Esophagus muscularis mucosa (tissue), 4 donors: ENCODE results near the gene ABHD12B. TPM values are rescaled to one million over a fixed set of nuclear protein-coding genes. Genes with fewer than 3 reads are reported as not detected.

Experiments used
- DNase-seq: peaks from one replicate; pipeline ENCODE4 v3.0.0-alpha.2; 2017; ENCODE audit errors: extremely low spot score
- H3K27ac ChIP-seq, 4 donors: fragments of 200-600 bp; sonication (generic); replicated peaks in 1 of 4; 1 replicate in 3 of 4; 2 replicates in 1 of 4; pipeline ENCODE4 v1.5.1; 2016 to 2019; ENCODE audit warnings: mild to moderate bottlenecking in 1 of 4
- H3K27me3 ChIP-seq, 4 donors: fragments of 200-600 bp; sonication (generic); one replicate each; pipeline versions ENCODE4 v1.5.1 to v1.6.0; 2016 to 2019
- H3K36me3 ChIP-seq, 4 donors: fragments of 200-600 bp; sonication (generic); one replicate each; pipeline ENCODE4 v1.5.1; 2016 to 2019
- H3K4me1 ChIP-seq, 4 donors: fragments of 200-600 bp; sonication (generic); one replicate each; pipeline ENCODE4 v1.5.1; 2016 to 2019
- H3K4me3 ChIP-seq, 4 donors: fragments of 200-600 bp; sonication (generic); 1 replicate in 2 of 4; 2 replicates in 2 of 4; pipeline ENCODE4 v1.5.1; 2016 to 2019; ENCODE audit warnings: mild to moderate bottlenecking in 4 of 4, moderate library complexity in 1 of 4
- H3K9me3 ChIP-seq, 4 donors: fragments of 200-600 bp; sonication (generic); 1 replicate in 3 of 4; 2 replicates in 1 of 4; pipeline ENCODE4 v1.5.1; 2016 to 2019
- CTCF ChIP-seq, 3 experiments: fragments of 200-600 bp in 2 of 3; fragments of 450-650 bp in 1 of 3; sonication (generic) in 2 of 3; IDR thresholded peaks; one replicate each; pipeline ENCODE4 v1.5.1; 2017 to 2019; ENCODE audit warnings: antibody characterized with exemption in 3 of 3, mild to moderate bottlenecking in 2 of 3, moderate library complexity in 1 of 3
- EP300 ChIP-seq: sonication (generic); formaldehyde crosslinking; IDR thresholded peaks from one replicate; pipeline ENCODE4 v1.6.1; 2017; ENCODE audit warnings: antibody characterized with exemption
- POLR2A ChIP-seq: fragments of 450-650 bp; IDR thresholded peaks from one replicate; pipeline ENCODE4 v1.6.1; 2017; ENCODE audit warnings: antibody characterized with exemption, moderate library complexity, mild to moderate bottlenecking, low read depth
- POLR2AphosphoS5 ChIP-seq, 2 donors: sonication (generic); formaldehyde crosslinking; IDR thresholded peaks; one replicate each; pipeline ENCODE4 v1.6.1; 2017; ENCODE audit warnings: antibody characterized with exemption in 2 of 2
- WGBS: methylation state at CpG from one replicate; pipeline ENCODE4 v1.1.5; 2018; 5-methylcytosine and 5-hydroxymethylcytosine counted together
- intact Hi-C: fragments of 100-400 bp; cut with DNase I; formaldehyde crosslinking; loops from one replicate; pipeline ENCODE4 v1.15.1; 2023
- total RNA-seq, 4 donors: library from RNA; depleted of rRNA; stranded (reverse); fragments of >200 nt; gene quantifications; one replicate each; pipeline versions ENCODE4 v1.1.0 to v1.2.1, GENCODE V29; 2016

Gene ABHD12B
- total RNA-seq, 4 donors from 2014 or later, result not detected

GRCh38 chr14:50835280-50835679 is 36.6 kb upstream of the ABHD12B start:
- TF ChIP-seq CTCF (IDR thresholded peaks at IDR 0.05), result no peak
- TF ChIP-seq EP300, result no peak
- TF ChIP-seq POLR2A, result no peak
- no peak for TF ChIP-seq POLR2AphosphoS5 (IDR thresholded peaks at IDR 0.05)
- 42% methylated on average over 2 of the region's 2 CpGs for WGBS
- Histone ChIP-seq H3K4me3 (no peak overlapping the region), H3K9me3 (no peaks in the 10 kb centered on the region), H3K36me3 (no peaks in the 10 kb centered on the region), H3K27ac (no peak overlapping the region), H3K27me3 (no peaks in the 10 kb centered on the region), H3K4me1 (peaks cover 0 to 8% (median 7%) of the 10 kb centered on the region in 4 donors)
- intact Hi-C loops, result no loop called here
- DNase-seq, result no peak

GRCh38 chr14:50836515-50836914 is 35.3 kb upstream of the ABHD12B start:
- intact Hi-C loops, result no loop called here
- WGBS, result 93% methylated on average over 5 of the region's 5 CpGs
- no peak for DNase-seq
- no peaks in the 10 kb centered on the region for H3K36me3 ChIP-seq
- TF ChIP-seq CTCF (IDR thresholded peaks at IDR 0.05) (no peak), POLR2A (no peak), POLR2AphosphoS5 (IDR thresholded peaks at IDR 0.05) (no peak), EP300 (no peak)
- no peaks in the 10 kb centered on the region for H3K9me3 ChIP-seq
- no peaks in the 10 kb centered on the region for H3K27me3 ChIP-seq
- peaks cover 0 to 6% (median 6%) of the 10 kb centered on the region in 4 donors for H3K4me1 ChIP-seq
- H3K4me3 ChIP-seq, result no peak overlapping the region
- H3K27ac ChIP-seq, result no peak overlapping the region

GRCh38 chr14:50837271-50837670 is 34.6 kb upstream of the ABHD12B start:
- H3K27ac ChIP-seq, result no peak overlapping the region
- WGBS, result 93% methylated on average over 10 of the region's 10 CpGs
- no peak for DNase-seq
- no peaks in the 10 kb centered on the region for H3K9me3 ChIP-seq
- no peak for TF ChIP-seq POLR2A
- TF ChIP-seq EP300, result no peak
- TF ChIP-seq CTCF (IDR thresholded peaks at IDR 0.05), result no peak
- no peak for TF ChIP-seq POLR2AphosphoS5 (IDR thresholded peaks at IDR 0.05)
- intact Hi-C loops, result no loop called here
- no peaks in the 10 kb centered on the region for H3K4me1 ChIP-seq
- H3K4me3 ChIP-seq, result no peak overlapping the region
- H3K27me3 ChIP-seq, result no peaks in the 10 kb centered on the region
- H3K36me3 ChIP-seq, result no peaks in the 10 kb centered on the region

- Histone ChIP-seq H3K27me3 (no peaks in the 10 kb centered on the region), H3K36me3 (no peaks in the 10 kb centered on the region), H3K9me3 (no peaks in the 10 kb centered on the region), H3K4me3 (no peak overlapping the region), H3K27ac (no peak overlapping the region), H3K4me1 (no peaks in the 10 kb centered on the region)
- intact Hi-C loops, result no loop called here
- no peak for TF ChIP-seq EP300
- no peak for TF ChIP-seq POLR2AphosphoS5 (IDR thresholded peaks at IDR 0.05)
- no peak for DNase-seq
- 89% methylated on average over 2 of the region's 2 CpGs for WGBS
Observed at GRCh38 chr14:50837850-50838470, 33.9 kb upstream of the ABHD12B start.

- DNase-seq, result no peak
- Histone ChIP-seq H3K27me3 (no peaks in the 10 kb centered on the region), H3K9me3 (no peaks in the 10 kb centered on the region), H3K27ac (no peak overlapping the region), H3K36me3 (no peaks in the 10 kb centered on the region), H3K4me3 (no peak overlapping the region), H3K4me1 (no peaks in the 10 kb centered on the region)
- TF ChIP-seq EP300 (no peak), POLR2A (no peak), CTCF (IDR thresholded peaks at IDR 0.05) (no peak), POLR2AphosphoS5 (IDR thresholded peaks at IDR 0.05) (no peak)
- WGBS, result 57% methylated on average over 1 of the region's 1 CpG
- intact Hi-C loops, result no loop called here
Observed at GRCh38 chr14:50839048-50839447, 32.8 kb upstream of the ABHD12B start.
